H1 (cell line): Measurements from ENCODE around the gene ASB16. TPM values are rescaled to one million over a fixed set of nuclear protein-coding genes. Genes with fewer than 3 reads are reported as not detected.

Experiments
- CREB1 ChIP-seq: IDR thresholded peaks from 2 replicates; pipeline ENCODE4 v1.6.1; 2012; ENCODE audit warnings: inconsistent platforms
- JUN ChIP-seq: IDR thresholded peaks from 2 replicates; pipeline ENCODE4 v1.6.1; 2011; ENCODE audit warnings: low read depth, mild to moderate bottlenecking, improper control_type of control experiment, low read length
- SAP30 ChIP-seq: fragments of 300-600 bp; sonication (generic); IDR thresholded peaks from 2 replicates; pipeline ENCODE4 v1.7.1; 2012; ENCODE audit warnings: low read length, moderate library complexity, mild to moderate bottlenecking, inconsistent platforms; ENCODE audit not compliant: insufficient read depth, insufficient replicate concordance
- SP1 ChIP-seq: IDR thresholded peaks from 2 replicates; pipeline ENCODE4 v1.6.1; 2011; ENCODE audit warnings: low read depth, low read length
- SUZ12 ChIP-seq: fragments of 200-600 bp; sonication (generic); IDR thresholded peaks from 2 replicates; pipeline ENCODE4 v1.6.1; 2012; ENCODE audit warnings: mild to moderate bottlenecking, inconsistent platforms, low read length, moderate library complexity, mixed read lengths
- TAF1 ChIP-seq: IDR thresholded peaks from 2 replicates; pipeline ENCODE4 v1.6.1; 2011; ENCODE audit warnings: mild to moderate bottlenecking, low read depth, low read length
- polyA plus RNA-seq, 7 experiments: library from polyadenylated mRNA; depleted of rRNA in 3 of 7; stranded (reverse) in 5 of 7; unstranded in 2 of 7; fragments of >200 nt in 5 of 7; fragments of 200-250 nt in 2 of 7; gene quantifications; 1 replicate in 5 of 7; 2 replicates in 1 of 7; 4 replicates in 1 of 7; pipeline versions ENCODE4 v1.2.1 to v1.2.3, GENCODE V29; 2011 to 2013; ENCODE audit warnings: missing spikeins in 2 of 7, mixed read lengths in 2 of 7
- total RNA-seq: library from RNA; stranded (reverse); fragmentation: NEBNext Ultra II Directional; extraction: Animal tissue kit (Norgen Biotek cat#: 25700); gene quantifications from 2 replicates; pipeline ENCODE4 v1.2.1, GENCODE V29; 2021
- TF ChIP-seq, protein P1 (sequence below): fragments of 300-600 bp; sonication (generic); IDR thresholded peaks from 2 replicates; pipeline ENCODE4 v1.7.1; 2012; ENCODE audit warnings: low read length, moderate library complexity, mild to moderate bottlenecking, inconsistent platforms; ENCODE audit not compliant: insufficient replicate concordance
- TF ChIP-seq, protein P2 (sequence below): IDR thresholded peaks from 2 replicates; pipeline ENCODE4 v1.6.1; 2012; ENCODE audit warnings: low read length, inconsistent platforms

The ASB16 gene
- total and polyA plus RNA-seq, 2 of the 8 experiments (the other 6 are each of a cell fraction or from before 2014, with no cell fraction given), result 0.05 TPM; not detected in 1

DNA sequence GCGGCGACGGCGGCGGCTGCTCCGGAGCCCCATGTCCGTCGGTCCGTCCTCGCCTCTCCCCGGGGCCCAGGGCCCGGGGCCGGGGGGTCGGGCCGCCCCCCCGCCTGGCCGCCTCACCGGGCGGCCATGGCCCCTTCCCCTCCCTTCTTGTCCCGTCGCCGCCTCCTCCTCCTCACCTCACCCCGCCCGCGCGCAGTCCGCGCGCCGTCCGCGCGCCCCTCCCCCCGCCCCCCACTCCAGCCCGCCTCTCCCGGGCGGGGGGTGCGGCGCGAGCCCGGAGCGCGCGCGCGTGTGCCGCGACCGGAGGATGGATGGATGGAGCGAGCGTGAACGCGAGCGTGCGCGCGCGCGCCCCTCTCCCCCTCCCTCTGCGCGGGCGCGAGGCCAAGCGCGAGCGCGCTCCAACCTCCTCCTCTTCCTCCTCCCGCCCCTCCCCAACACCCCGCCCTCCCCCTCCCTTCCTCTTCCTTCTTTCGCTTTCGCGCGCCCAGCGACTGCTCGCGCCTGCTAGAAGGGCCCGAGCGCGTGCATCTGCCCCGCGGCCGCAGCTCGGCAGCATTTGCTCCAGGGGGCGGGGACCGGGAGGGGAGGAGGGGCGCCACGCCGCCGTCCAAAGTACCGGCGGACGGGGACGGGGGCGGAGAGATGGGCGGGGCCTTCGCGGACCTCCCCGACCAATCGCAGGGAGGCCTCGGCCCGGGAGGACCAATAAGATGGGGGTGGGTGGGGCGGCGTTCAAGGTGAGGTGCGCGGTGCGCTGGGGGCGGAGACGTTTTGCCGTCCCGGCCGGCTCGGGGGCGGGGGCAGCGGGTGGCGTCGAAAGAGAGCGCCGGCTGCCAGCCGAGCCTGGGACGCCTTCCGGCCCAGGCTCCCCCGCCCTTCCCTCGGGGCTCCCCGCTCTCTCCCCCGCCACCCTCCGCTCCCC lies 29.3 kb downstream of the ASB16 start, which contains the start of gene ATXN7L3 (continued):
- TF ChIP-seq, protein P1, sequence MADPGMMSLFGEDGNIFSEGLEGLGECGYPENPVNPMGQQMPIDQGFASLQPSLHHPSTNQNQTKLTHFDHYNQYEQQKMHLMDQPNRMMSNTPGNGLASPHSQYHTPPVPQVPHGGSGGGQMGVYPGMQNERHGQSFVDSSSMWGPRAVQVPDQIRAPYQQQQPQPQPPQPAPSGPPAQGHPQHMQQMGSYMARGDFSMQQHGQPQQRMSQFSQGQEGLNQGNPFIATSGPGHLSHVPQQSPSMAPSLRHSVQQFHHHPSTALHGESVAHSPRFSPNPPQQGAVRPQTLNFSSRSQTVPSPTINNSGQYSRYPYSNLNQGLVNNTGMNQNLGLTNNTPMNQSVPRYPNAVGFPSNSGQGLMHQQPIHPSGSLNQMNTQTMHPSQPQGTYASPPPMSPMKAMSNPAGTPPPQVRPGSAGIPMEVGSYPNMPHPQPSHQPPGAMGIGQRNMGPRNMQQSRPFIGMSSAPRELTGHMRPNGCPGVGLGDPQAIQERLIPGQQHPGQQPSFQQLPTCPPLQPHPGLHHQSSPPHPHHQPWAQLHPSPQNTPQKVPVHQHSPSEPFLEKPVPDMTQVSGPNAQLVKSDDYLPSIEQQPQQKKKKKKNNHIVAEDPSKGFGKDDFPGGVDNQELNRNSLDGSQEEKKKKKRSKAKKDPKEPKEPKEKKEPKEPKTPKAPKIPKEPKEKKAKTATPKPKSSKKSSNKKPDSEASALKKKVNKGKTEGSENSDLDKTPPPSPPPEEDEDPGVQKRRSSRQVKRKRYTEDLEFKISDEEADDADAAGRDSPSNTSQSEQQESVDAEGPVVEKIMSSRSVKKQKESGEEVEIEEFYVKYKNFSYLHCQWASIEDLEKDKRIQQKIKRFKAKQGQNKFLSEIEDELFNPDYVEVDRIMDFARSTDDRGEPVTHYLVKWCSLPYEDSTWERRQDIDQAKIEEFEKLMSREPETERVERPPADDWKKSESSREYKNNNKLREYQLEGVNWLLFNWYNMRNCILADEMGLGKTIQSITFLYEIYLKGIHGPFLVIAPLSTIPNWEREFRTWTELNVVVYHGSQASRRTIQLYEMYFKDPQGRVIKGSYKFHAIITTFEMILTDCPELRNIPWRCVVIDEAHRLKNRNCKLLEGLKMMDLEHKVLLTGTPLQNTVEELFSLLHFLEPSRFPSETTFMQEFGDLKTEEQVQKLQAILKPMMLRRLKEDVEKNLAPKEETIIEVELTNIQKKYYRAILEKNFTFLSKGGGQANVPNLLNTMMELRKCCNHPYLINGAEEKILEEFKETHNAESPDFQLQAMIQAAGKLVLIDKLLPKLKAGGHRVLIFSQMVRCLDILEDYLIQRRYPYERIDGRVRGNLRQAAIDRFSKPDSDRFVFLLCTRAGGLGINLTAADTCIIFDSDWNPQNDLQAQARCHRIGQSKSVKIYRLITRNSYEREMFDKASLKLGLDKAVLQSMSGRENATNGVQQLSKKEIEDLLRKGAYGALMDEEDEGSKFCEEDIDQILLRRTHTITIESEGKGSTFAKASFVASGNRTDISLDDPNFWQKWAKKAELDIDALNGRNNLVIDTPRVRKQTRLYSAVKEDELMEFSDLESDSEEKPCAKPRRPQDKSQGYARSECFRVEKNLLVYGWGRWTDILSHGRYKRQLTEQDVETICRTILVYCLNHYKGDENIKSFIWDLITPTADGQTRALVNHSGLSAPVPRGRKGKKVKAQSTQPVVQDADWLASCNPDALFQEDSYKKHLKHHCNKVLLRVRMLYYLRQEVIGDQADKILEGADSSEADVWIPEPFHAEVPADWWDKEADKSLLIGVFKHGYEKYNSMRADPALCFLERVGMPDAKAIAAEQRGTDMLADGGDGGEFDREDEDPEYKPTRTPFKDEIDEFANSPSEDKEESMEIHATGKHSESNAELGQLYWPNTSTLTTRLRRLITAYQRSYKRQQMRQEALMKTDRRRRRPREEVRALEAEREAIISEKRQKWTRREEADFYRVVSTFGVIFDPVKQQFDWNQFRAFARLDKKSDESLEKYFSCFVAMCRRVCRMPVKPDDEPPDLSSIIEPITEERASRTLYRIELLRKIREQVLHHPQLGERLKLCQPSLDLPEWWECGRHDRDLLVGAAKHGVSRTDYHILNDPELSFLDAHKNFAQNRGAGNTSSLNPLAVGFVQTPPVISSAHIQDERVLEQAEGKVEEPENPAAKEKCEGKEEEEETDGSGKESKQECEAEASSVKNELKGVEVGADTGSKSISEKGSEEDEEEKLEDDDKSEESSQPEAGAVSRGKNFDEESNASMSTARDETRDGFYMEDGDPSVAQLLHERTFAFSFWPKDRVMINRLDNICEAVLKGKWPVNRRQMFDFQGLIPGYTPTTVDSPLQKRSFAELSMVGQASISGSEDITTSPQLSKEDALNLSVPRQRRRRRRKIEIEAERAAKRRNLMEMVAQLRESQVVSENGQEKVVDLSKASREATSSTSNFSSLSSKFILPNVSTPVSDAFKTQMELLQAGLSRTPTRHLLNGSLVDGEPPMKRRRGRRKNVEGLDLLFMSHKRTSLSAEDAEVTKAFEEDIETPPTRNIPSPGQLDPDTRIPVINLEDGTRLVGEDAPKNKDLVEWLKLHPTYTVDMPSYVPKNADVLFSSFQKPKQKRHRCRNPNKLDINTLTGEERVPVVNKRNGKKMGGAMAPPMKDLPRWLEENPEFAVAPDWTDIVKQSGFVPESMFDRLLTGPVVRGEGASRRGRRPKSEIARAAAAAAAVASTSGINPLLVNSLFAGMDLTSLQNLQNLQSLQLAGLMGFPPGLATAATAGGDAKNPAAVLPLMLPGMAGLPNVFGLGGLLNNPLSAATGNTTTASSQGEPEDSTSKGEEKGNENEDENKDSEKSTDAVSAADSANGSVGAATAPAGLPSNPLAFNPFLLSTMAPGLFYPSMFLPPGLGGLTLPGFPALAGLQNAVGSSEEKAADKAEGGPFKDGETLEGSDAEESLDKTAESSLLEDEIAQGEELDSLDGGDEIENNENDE, result no peak
- 0 out of 2 replicates have a peak, but pooled peaks have one; percentile 54 for TF ChIP-seq TAF1
- no peak for TF ChIP-seq SUZ12
- TF ChIP-seq JUN, result no peak
- TF ChIP-seq SP1, result peak; percentile 86
- TF ChIP-seq, protein P2, sequence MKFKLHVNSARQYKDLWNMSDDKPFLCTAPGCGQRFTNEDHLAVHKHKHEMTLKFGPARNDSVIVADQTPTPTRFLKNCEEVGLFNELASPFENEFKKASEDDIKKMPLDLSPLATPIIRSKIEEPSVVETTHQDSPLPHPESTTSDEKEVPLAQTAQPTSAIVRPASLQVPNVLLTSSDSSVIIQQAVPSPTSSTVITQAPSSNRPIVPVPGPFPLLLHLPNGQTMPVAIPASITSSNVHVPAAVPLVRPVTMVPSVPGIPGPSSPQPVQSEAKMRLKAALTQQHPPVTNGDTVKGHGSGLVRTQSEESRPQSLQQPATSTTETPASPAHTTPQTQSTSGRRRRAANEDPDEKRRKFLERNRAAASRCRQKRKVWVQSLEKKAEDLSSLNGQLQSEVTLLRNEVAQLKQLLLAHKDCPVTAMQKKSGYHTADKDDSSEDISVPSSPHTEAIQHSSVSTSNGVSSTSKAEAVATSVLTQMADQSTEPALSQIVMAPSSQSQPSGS, result no peak
- no peak for TF ChIP-seq SAP30
- TF ChIP-seq CREB1, result peak; percentile 94
